SK-N-MC (cell line): Measurements from ENCODE around the gene AVPR1B.

Source experiments
- DNase-seq: peaks from one replicate; pipeline ENCODE4 v3.0.0-alpha.2; 2011; ENCODE audit warnings: low read depth, low spot score
- H3K27ac ChIP-seq: fragments of 200-600 bp; sonication (generic); 2 replicates; pipeline ENCODE4 v1.5.1; 2016; ENCODE audit warnings: mixed run types
- H3K36me3 ChIP-seq: fragments of 200-600 bp; sonication (generic); 2 replicates; pipeline ENCODE4 v1.6.1; 2017; ENCODE audit warnings: antibody characterized with exemption, low read length, mixed read lengths; ENCODE audit not compliant: insufficient read depth
- H3K4me3 ChIP-seq: fragments of 200-600 bp; sonication (generic); 2 replicates; pipeline ENCODE4 v1.5.1; 2016
- H3K9ac ChIP-seq: fragments of 200-600 bp; sonication (generic); 2 replicates; pipeline ENCODE4 v1.8.0; 2017; ENCODE audit warnings: mixed run types, mixed read lengths; ENCODE audit not compliant: insufficient read length
- H3K9me3 ChIP-seq: fragments of 200-600 bp; sonication (generic); 2 replicates; pipeline ENCODE4 v1.6.1; 2017; ENCODE audit warnings: low read depth, mild to moderate bottlenecking, antibody characterized with exemption, low read length, moderate library complexity, mixed read lengths
- EZH2 ChIP-seq: fragments of 200-600 bp; sonication (generic); IDR thresholded peaks from one replicate; pipeline ENCODE4 v1.6.1; 2017; ENCODE audit warnings: antibody characterized with exemption
- FOXP2 ChIP-seq: optimal IDR thresholded peaks from 2 replicates; pipeline ENCODE3; 2011; ENCODE audit warnings: mild to moderate bottlenecking, moderate library complexity; ENCODE audit not compliant: insufficient read depth; ENCODE audit errors: extremely low read length, control extremely low read depth
- POLR2AphosphoS5 ChIP-seq: IDR thresholded peaks from 2 replicates; pipeline ENCODE4 v1.6.1; 2012; ENCODE audit warnings: mild to moderate bottlenecking, low read depth, low read length, borderline replicate concordance

AVPR1B gene

GRCh38 chr1:206098242-206098919 is 18.8 kb downstream of the AVPR1B start:
- H3K36me3 ChIP-seq = no peaks in the 10 kb centered on the region
- no peak overlapping the region for H3K27ac ChIP-seq
- no peak overlapping the region for H3K9ac ChIP-seq
- no peak for DNase-seq
- no peak for TF ChIP-seq POLR2AphosphoS5
- no peak for TF ChIP-seq FOXP2
- TF ChIP-seq EZH2 = no peak
- no peak overlapping the region for H3K4me3 ChIP-seq
- no peaks in the 10 kb centered on the region for H3K9me3 ChIP-seq

GRCh38 chr1:206097381-206097780 is 19.8 kb downstream of the AVPR1B start:
- TF ChIP-seq FOXP2 (no peak), POLR2AphosphoS5 (no peak), EZH2 (no peak)
- Histone ChIP-seq H3K9ac (no peak overlapping the region), H3K4me3 (no peak overlapping the region), H3K27ac (no peak overlapping the region), H3K36me3 (no peaks in the 10 kb centered on the region), H3K9me3 (no peaks in the 10 kb centered on the region)
- no peak for DNase-seq

GRCh38 chr1:206094024-206094423 is 23.2 kb downstream of the AVPR1B start:
- H3K36me3 ChIP-seq = no peaks in the 10 kb centered on the region
- no peak overlapping the region for H3K4me3 ChIP-seq
- no peak overlapping the region for H3K27ac ChIP-seq
- TF ChIP-seq POLR2AphosphoS5 = no peak
- TF ChIP-seq FOXP2 = no peak
- no peak for TF ChIP-seq EZH2
- no peaks in the 10 kb centered on the region for H3K9me3 ChIP-seq
- no peak overlapping the region for H3K9ac ChIP-seq
- no peak for DNase-seq

DNA sequence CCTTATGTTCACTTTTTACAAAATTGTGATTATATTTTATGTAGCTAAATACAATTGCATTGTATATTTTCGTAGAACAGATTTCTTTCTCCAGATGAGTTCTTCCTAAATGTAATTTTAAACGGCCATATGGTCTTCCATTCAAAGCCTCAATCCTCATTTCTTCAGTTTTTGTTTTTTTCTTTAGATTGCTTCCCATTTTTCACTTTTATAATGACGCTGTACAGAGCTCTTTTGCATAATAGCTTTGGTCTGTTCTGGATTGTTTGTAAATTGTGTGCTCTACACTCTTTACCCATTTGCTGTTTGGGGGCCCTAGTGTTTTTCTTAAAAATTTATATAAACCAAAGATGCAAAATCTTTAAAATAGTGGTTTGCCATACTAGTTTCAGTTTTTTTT is 27.8 kb downstream of the AVPR1B start:
- Histone ChIP-seq H3K36me3 (no peaks in the 10 kb centered on the region), H3K4me3 (no peak overlapping the region), H3K27ac (no peak overlapping the region), H3K9me3 (no peaks in the 10 kb centered on the region), H3K9ac (no peak overlapping the region)
- TF ChIP-seq POLR2AphosphoS5 (no peak), FOXP2 (no peak), EZH2 (no peak)
- no peak for DNase-seq

GRCh38 chr1:206087091-206087490 is 30.1 kb downstream of the AVPR1B start:
- no peak for DNase-seq
- H3K9ac ChIP-seq = no peak overlapping the region
- H3K36me3 ChIP-seq = no peaks in the 10 kb centered on the region
- H3K9me3 ChIP-seq = no peaks in the 10 kb centered on the region
- TF ChIP-seq POLR2AphosphoS5 (no peak), FOXP2 (no peak), EZH2 (no peak)
- no peak overlapping the region for H3K4me3 ChIP-seq
- no peak overlapping the region for H3K27ac ChIP-seq

DNA sequence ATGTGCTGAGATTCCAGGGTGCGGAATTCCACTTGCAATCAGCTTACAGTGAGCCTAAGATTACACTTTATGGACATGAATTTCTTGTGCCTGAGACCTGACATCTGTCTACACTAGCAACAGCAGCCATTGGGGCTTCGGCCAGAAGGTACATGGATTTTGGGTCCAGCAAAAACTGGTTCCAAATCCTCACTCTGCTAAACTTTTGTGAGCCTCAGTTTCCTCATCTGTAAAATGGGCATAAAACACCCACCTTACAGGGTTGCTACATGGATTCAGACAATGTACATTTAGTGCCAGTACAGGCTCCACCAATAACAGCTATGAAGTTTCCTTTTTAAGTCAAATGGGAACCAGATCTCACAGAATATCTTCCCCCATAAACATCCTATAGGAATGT is 33.4 kb downstream of the AVPR1B start:
- no peaks in the 10 kb centered on the region for H3K36me3 ChIP-seq
- no peak overlapping the region for H3K4me3 ChIP-seq
- DNase-seq = no peak
- no peaks in the 10 kb centered on the region for H3K9me3 ChIP-seq
- H3K27ac ChIP-seq = no peak overlapping the region
- no peak overlapping the region for H3K9ac ChIP-seq
- no peak for TF ChIP-seq EZH2
- TF ChIP-seq FOXP2 = no peak
- TF ChIP-seq POLR2AphosphoS5 = no peak

- no peaks in the 10 kb centered on the region for H3K9me3 ChIP-seq
- no peak for TF ChIP-seq FOXP2
- TF ChIP-seq EZH2 = no peak
- TF ChIP-seq POLR2AphosphoS5 = no peak
- H3K27ac ChIP-seq = no peak overlapping the region
- no peak overlapping the region for H3K9ac ChIP-seq
- no peak overlapping the region for H3K4me3 ChIP-seq
- DNase-seq = no peak
- no peaks in the 10 kb centered on the region for H3K36me3 ChIP-seq
Measured at GRCh38 chr1:206082831-206083695, 34.1 kb downstream of the AVPR1B start.

GRCh38 chr1:206081856-206082255 is 35.3 kb downstream of the AVPR1B start:
- H3K9me3 ChIP-seq = no peaks in the 10 kb centered on the region
- H3K27ac ChIP-seq = no peak overlapping the region
- no peaks in the 10 kb centered on the region for H3K36me3 ChIP-seq
- no peak overlapping the region for H3K4me3 ChIP-seq
- no peak for DNase-seq
- H3K9ac ChIP-seq = no peak overlapping the region
- TF ChIP-seq EZH2 (no peak), FOXP2 (no peak), POLR2AphosphoS5 (no peak)

DNA sequence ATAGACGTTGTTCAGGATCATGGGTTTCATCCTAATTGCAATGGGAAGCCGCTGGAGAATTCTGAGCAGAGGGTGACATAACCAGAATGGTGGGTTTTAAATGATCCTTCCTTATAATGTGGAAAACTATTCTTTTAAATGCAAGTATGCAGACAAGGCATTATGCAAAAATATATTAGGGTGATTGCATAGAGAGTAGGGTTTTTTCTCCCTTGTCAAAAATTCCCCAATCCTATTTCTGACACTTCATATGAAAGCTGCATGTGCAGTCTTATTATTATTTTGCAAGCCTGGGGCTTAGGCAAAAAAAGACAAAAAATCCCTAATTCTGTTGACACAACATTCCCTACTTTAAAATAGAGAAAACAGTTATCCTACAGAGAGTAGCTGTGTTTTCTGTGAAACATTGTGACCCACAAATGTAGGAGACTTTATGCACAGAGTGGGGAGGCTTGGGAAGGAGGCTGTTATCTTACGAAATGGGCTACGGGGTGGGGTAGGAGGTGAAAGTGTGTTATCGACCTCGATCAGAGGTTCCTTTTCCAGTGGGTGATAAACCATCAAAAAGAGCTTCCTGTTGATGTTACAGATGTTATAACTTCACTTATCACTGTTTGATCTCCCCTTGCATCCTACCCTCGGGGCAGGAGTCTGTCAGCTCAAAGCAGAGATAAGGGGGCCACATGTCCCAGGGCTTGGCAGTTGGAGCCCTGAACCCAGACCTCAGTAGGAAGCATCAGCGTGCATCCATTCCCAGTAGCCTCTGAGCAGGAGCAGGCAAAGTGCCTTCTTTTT is 37.0 kb downstream of the AVPR1B start:
- TF ChIP-seq EZH2 = no peak
- TF ChIP-seq FOXP2 = no peak
- no peak for TF ChIP-seq POLR2AphosphoS5
- no peak overlapping the region for H3K9ac ChIP-seq
- no peak overlapping the region for H3K4me3 ChIP-seq
- no peaks in the 10 kb centered on the region for H3K36me3 ChIP-seq
- DNase-seq = no peak
- H3K27ac ChIP-seq = no peak overlapping the region
- H3K9me3 ChIP-seq = no peaks in the 10 kb centered on the region
